Naive thymus-derived CD8-positive, alpha-beta T cell (primary cell): ENCODE results near the gene LAMB3. TPM values are rescaled to one million over a fixed set of nuclear protein-coding genes. Genes with fewer than 3 reads are reported as not detected.

Experiments
- ATAC-seq, 2 donors: fragments of 150-1000 bp; cut with Tn5 transposase in 1 of 2; sonication (Bioruptor Pico), chemical (Tn5 transposase) in 1 of 2; 1 replicate in 1 of 2; 2 replicates in 1 of 2; pipeline ENCODE4 v1.10.0; 2021; ENCODE audit warnings: mild to moderate bottlenecking in 2 of 2, moderate library complexity in 2 of 2
- POLR2A ChIA-PET: fragments of 350-600 bp; sonication (Branson Sonifier 250); formaldehyde crosslinking; loops from one replicate; lab custom pipeline; 2021; ENCODE audit warnings: antibody characterized with exemption; lab: Charles Lee
- DNase-seq, 10 donors: peaks; one replicate each; pipeline versions ENCODE4 v3.0.0 to v3.0.0-alpha.2; 2020 to 2022
- H3K27ac Mint-ChIP-seq, 10 donors: one replicate each; pipeline ENCODE4 v1.8.0; 2020 to 2022; ENCODE audit warnings: mild to moderate bottlenecking in 10 of 10, mixed read lengths in 10 of 10, moderate library complexity in 4 of 10, inconsistent platforms in 1 of 10
- H3K27me3 Mint-ChIP-seq, 5 donors: one replicate each; pipeline ENCODE4 v1.8.0; 2021 to 2022; ENCODE audit warnings: mixed read lengths in 5 of 5
- H3K36me3 Mint-ChIP-seq, 3 donors: one replicate each; pipeline ENCODE4 v1.8.0; 2020 to 2022; ENCODE audit warnings: mixed read lengths in 3 of 3, mild to moderate bottlenecking in 2 of 3, inconsistent platforms in 1 of 3
- H3K4me1 Mint-ChIP-seq, 4 donors: one replicate each; pipeline ENCODE4 v1.8.0; 2021 to 2022; ENCODE audit warnings: mixed read lengths in 4 of 4
- H3K4me3 Mint-ChIP-seq, 10 donors: one replicate each; pipeline ENCODE4 v1.8.0; 2020 to 2022; ENCODE audit warnings: mild to moderate bottlenecking in 10 of 10, mixed read lengths in 10 of 10, moderate library complexity in 6 of 10, inconsistent platforms in 1 of 10
- H3K9me3 Mint-ChIP-seq, 9 donors: one replicate each; pipeline ENCODE4 v1.8.0; 2020 to 2022; ENCODE audit warnings: mixed read lengths in 9 of 9, mild to moderate bottlenecking in 3 of 9, inconsistent platforms in 1 of 9, moderate library complexity in 1 of 9
- polyA plus RNA-seq, 3 donors: library from polyadenylated mRNA; unstranded; fragments of 300-500 nt; fragmentation: Illumina TruSeq; gene quantifications; one replicate each; pipeline ENCODE4 v1.2.3, GENCODE V29; 2021
- total RNA-seq, 8 experiments: library from RNA in 2 of 8; stranded (reverse) in 2 of 8; gene quantifications; one replicate each; pipeline ENCODE4 v1.2.3 and lab custom pipeline; 2021 to 2026

The LAMB3 gene
- total and polyA plus RNA-seq, 5 experiments from 2014 or later = 0.42 to 0.93 (median 0.80) TPM; not detected in 1

- peaks cover 0 to 8% (median 0%) of the 10 kb centered on the region in 9 donors for H3K9me3 Mint-ChIP-seq
- peak overlapping the region; percentile 67 to 85 (median 78) for H3K4me3 Mint-ChIP-seq
- H3K4me1 Mint-ChIP-seq = peaks cover 27 to 42% (median 32%) of the 10 kb centered on the region in 4 donors
- no peaks in the 10 kb centered on the region for H3K36me3 Mint-ChIP-seq
- ATAC-seq (peak; percentile 34 to 51), DNase-seq (peak in 1 of 10 donors; percentile 12)
- POLR2A ChIA-PET = no interaction called here
- H3K27me3 Mint-ChIP-seq = peaks cover 29 to 77% (median 65%) of the 10 kb centered on the region in 5 donors
- H3K27ac Mint-ChIP-seq = no peak overlapping the region
Observed at GRCh38 chr1:209675565-209676154, 23.4 kb upstream of the LAMB3 start.

GRCh38 chr1:209674957-209675564 is 22.8 kb upstream of the LAMB3 start, which contains the start of gene G0S2:
Gene G0S2, plus strand, starts transcription at chr1:209675412. Its CDS starts 273 bp downstream, at chr1:209675685.
- ATAC-seq = peak; percentile 67 to 69
- Mint-ChIP-seq H3K36me3 (no peaks in the 10 kb centered on the region), H3K27ac (peak within 1 kb of the TSS in 1 of 10 donors; percentile 13), H3K27me3 (peaks cover 29 to 71% (median 62%) of the 10 kb centered on the region in 5 donors), H3K9me3 (peaks cover 0 to 9% (median 0%) of the 10 kb centered on the region in 9 donors), H3K4me1 (peaks cover 27 to 42% (median 32%) of the 10 kb centered on the region in 4 donors), H3K4me3 (peak within 1 kb of the TSS; percentile 67 to 85 (median 78))
- POLR2A ChIA-PET = no interaction called here
- peak in 2 of 10 donors; percentile 11 to 21 for DNase-seq

DNA sequence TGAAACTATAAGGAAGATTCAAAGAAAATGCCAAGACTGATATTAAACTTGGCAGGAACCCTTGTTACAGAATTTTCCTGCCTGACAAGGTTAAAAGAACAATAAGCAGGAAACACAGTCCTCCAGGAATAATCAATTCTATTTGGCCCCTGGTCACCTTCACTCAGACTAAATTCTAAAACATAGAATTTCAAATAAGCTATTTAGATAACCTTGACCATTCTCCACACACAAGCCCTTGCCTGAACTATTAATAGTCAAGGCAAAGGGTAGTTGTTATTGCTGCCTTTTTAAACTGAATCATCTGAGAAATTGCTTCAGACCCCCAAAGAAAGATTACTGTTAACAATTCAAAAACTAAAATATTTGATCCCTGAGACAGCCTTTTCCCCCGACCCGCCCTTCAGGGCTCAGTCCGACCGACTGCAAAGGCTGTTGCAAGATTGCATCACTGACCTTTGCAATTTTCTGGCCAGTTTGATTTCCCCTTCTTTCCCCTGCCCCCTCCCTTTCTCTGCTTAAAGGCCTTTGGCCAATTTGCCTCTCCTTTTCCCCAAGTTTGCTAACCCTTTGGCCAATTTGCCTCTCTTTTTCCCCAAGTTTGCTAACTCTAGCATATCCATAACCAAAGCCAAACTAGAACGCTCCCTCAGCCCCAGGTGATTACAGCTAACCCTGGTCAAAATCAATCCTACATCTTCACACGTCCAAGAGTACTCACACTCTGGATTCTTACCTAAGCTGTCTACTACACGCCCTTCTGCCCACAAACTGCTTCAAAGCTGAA is 21.6 kb upstream of the LAMB3 start:
- POLR2A ChIA-PET = no interaction called here
- DNase-seq (no peak), ATAC-seq (no peak)
- Mint-ChIP-seq H3K36me3 (no peaks in the 10 kb centered on the region), H3K27ac (peak overlapping the region in 1 of 10 donors; percentile 13), H3K27me3 (peaks cover 28 to 65% (median 61%) of the 10 kb centered on the region in 5 donors), H3K4me3 (peak overlapping the region in 6 of 10 donors; percentile 7 to 85 (median 61)), H3K9me3 (peaks cover 0 to 9% (median 0%) of the 10 kb centered on the region in 9 donors), H3K4me1 (peaks cover 27 to 42% (median 32%) of the 10 kb centered on the region in 4 donors)

GRCh38 chr1:209672705-209673630 is 20.7 kb upstream of the LAMB3 start:
- Mint-ChIP-seq H3K4me3 (peak overlapping the region in 2 of 10 donors; percentile 1 to 15), H3K27ac (peak overlapping the region in 4 of 10 donors; percentile 23 to 78 (median 52)), H3K36me3 (no peaks in the 10 kb centered on the region), H3K9me3 (peaks cover 0 to 9% (median 0%) of the 10 kb centered on the region in 9 donors), H3K27me3 (peaks cover 28 to 58% (median 52%) of the 10 kb centered on the region in 5 donors), H3K4me1 (peaks cover 27 to 42% (median 32%) of the 10 kb centered on the region in 4 donors)
- POLR2A ChIA-PET = no interaction called here
- DNase-seq (no peak), ATAC-seq (peak in 1 of 2 donors; percentile 41)

DNA sequence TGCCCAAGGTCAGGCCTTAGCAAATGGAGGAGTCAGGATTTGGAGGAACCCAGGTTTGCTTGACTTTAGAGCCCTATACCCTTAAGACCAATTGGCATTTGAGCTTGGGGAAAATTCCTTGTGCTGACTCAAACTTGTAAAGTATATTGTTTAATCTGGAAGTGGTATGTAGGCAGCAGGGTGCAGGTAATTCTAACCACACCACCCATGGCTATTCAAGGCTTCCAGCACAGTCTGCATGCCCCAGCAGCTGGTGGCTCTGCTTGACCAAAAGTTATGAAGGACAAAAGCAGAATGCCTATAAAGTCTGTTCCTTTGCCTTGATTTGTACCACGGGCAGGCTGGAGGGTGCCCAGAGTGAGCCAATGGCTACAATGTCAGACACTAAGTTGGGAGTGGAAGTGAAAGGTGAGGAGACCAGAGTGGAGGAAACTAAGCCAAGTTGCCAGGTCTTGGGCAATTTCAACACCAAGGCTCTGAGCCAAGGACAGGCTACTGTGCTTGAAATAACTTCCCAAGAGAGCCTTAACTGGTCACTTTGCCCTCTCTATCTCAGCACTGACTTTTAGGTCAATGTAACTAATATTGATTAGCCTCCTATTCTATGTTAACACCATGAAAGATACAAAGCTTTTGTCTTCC is 18.3 kb upstream of the LAMB3 start:
- H3K27me3 Mint-ChIP-seq = peaks cover 12 to 39% (median 28%) of the 10 kb centered on the region in 5 donors
- no peak overlapping the region for H3K4me3 Mint-ChIP-seq
- peaks cover 19 to 31% (median 25%) of the 10 kb centered on the region in 4 donors for H3K4me1 Mint-ChIP-seq
- H3K9me3 Mint-ChIP-seq = peaks cover 0 to 9% (median 0%) of the 10 kb centered on the region in 9 donors
- H3K36me3 Mint-ChIP-seq = no peaks in the 10 kb centered on the region
- H3K27ac Mint-ChIP-seq = no peak overlapping the region
- POLR2A ChIA-PET = no interaction called here
- DNase-seq (no peak), ATAC-seq (no peak)

DNA sequence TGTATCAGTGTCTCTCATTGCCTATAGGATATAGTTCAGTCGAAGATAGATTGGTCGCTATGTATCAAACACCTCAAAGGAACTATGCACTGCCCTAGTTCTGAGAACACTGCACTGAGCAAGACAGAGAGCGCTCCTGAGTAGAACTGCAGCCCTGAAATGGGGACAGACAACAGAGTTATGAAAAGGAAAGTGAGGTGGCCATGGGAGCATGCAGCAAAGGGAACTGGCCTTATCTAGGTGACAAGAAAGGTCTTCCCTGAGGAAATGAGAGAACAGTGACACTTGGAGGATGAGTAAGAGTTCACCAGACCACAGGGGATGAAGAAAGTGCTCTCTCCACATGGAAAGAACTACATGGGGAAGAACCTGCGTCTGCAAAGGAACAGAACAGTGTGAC is 15.5 kb upstream of the LAMB3 start:
- POLR2A ChIA-PET = no interaction called here
- peaks cover 0 to 9% (median 0%) of the 10 kb centered on the region in 9 donors for H3K9me3 Mint-ChIP-seq
- H3K4me1 Mint-ChIP-seq = peaks cover under 1 to 6% (median 3%) of the 10 kb centered on the region in 4 donors
- DNase-seq (no peak), ATAC-seq (no peak)
- H3K27ac Mint-ChIP-seq = no peak overlapping the region
- no peak overlapping the region for H3K4me3 Mint-ChIP-seq
- peaks cover under 1 to 22% (median 4%) of the 10 kb centered on the region in 5 donors for H3K27me3 Mint-ChIP-seq
- peaks cover 0 to 3% (median 0%) of the 10 kb centered on the region in 3 donors for H3K36me3 Mint-ChIP-seq

GRCh38 chr1:209667103-209667502 is 14.9 kb upstream of the LAMB3 start:
- peaks cover 0 to 5% (median 2%) of the 10 kb centered on the region in 4 donors for H3K4me1 Mint-ChIP-seq
- DNase-seq = no peak
- no peak overlapping the region for H3K27ac Mint-ChIP-seq
- POLR2A ChIA-PET = no interaction called here
- H3K36me3 Mint-ChIP-seq = peaks cover 0 to 3% (median 0%) of the 10 kb centered on the region in 3 donors
- no peak for ATAC-seq
- peaks cover 0 to 20% (median 4%) of the 10 kb centered on the region in 5 donors for H3K27me3 Mint-ChIP-seq
- peaks cover 0 to 9% (median 0%) of the 10 kb centered on the region in 9 donors for H3K9me3 Mint-ChIP-seq
- H3K4me3 Mint-ChIP-seq = no peak overlapping the region

DNA sequence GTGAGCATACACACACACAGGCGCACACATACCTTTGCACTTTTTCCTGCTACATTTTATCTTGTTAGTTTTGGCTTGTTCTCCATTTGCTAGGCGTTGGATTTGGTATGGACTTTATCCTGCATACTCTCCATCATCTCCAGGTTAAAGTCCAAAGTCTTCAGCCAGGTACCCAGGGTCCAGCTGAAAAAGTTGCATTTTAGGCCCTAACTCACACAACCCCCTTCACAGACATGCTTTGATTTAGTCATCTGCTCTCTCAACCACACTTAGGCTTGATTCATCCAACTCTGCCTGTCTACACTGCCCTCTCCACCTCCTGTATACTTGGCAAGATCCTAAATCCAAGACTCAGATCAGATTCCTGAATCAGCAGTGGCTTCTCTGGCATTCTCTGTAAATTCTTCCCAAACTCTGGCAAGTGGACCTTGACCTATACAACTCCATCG is 10.7 kb upstream of the LAMB3 start:
- Mint-ChIP-seq H3K36me3 (peaks cover 0 to 3% (median 0%) of the 10 kb centered on the region in 3 donors), H3K4me1 (peaks cover 4 to 8% (median 6%) of the 10 kb centered on the region in 4 donors), H3K4me3 (no peak overlapping the region), H3K27me3 (peaks cover 0 to 7% (median 0%) of the 10 kb centered on the region in 5 donors), H3K27ac (no peak overlapping the region), H3K9me3 (no peaks in the 10 kb centered on the region)
- DNase-seq (no peak), ATAC-seq (no peak)
- POLR2A ChIA-PET = no interaction called here

DNA sequence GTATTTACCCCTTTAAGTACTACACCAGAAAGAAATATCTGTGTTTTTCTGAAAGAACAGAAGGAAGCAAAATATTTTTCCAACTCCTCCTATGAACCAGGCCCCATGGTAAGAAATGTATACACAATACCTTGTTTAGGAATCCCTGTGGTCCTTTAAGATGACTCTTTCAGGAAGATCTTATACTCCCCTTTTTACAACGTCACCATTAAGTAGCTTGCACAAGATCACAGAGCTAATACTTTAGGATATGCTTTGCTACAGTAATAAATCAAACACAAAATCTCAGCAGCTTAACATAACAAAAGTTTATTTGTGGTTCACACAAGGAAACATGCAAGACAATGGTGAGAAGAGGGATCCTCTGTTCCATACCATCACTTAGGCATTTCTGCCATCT is 8.8 kb upstream of the LAMB3 start:
- peaks cover 0 to 3% (median 0%) of the 10 kb centered on the region in 3 donors for H3K36me3 Mint-ChIP-seq
- peaks cover 0 to 7% (median 0%) of the 10 kb centered on the region in 5 donors for H3K27me3 Mint-ChIP-seq
- ATAC-seq (no peak), DNase-seq (no peak)
- H3K27ac Mint-ChIP-seq = no peak overlapping the region
- peaks cover 4 to 9% (median 6%) of the 10 kb centered on the region in 4 donors for H3K4me1 Mint-ChIP-seq
- H3K9me3 Mint-ChIP-seq = no peaks in the 10 kb centered on the region
- POLR2A ChIA-PET = interaction anchor here (0.7 kb wide), 1 partner anchor 23 kb away, joined by 5 read pairs; no protein-coding TSS in a partner anchor
- H3K4me3 Mint-ChIP-seq = no peak overlapping the region

DNA sequence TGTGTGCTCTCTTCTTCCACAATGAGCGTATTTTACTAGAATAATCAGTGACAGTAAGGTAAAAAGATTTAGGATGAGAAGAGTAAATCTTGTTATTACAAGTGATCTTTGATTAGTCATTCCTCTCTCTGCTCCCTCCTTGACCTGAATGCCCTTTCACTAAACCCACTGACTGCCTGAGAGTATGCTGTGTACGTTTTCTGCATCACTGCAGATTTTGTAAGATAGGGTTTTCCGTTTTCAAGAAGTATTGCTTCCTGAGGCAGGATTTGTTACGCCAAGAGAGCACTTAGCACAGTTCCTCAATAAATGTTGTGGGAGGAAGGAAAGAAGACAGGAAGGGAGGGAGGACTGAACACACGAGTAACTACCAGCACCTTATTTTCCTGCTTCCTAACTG is 7.7 kb upstream of the LAMB3 start:
- Mint-ChIP-seq H3K4me1 (peaks cover 4 to 9% (median 6%) of the 10 kb centered on the region in 4 donors), H3K27ac (no peak overlapping the region), H3K27me3 (peaks cover 0 to 7% (median 0%) of the 10 kb centered on the region in 5 donors), H3K4me3 (no peak overlapping the region), H3K9me3 (no peaks in the 10 kb centered on the region), H3K36me3 (peaks cover 0 to 3% (median 0%) of the 10 kb centered on the region in 3 donors)
- ATAC-seq = no peak
- POLR2A ChIA-PET = no interaction called here
- no peak for DNase-seq

DNA sequence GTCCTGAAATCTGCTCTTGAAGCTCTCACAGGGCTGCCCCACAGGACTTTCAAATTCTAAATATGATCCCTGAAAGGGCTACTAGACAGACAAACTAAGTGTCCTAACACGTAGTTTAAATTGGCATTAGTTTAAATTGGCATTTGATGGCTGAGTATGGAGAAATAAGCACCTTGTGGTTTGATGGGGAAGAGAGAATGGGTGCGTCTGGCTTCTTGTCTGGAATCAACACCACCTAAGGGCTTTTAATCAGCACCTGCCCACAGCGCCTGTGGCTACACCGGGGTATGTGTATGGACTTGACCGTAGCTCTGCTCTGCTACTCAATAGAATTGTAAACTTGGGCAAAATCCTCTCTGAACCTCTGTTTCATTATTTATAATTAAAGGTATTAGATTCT is 5.7 kb upstream of the LAMB3 start:
- POLR2A ChIA-PET = no interaction called here
- Mint-ChIP-seq H3K9me3 (no peaks in the 10 kb centered on the region), H3K4me1 (peaks cover 5 to 9% (median 7%) of the 10 kb centered on the region in 4 donors), H3K27me3 (peaks cover 0 to 7% (median 0%) of the 10 kb centered on the region in 5 donors), H3K36me3 (peaks cover 0 to under 1% (median 0%) of the 10 kb centered on the region in 3 donors), H3K27ac (no peak overlapping the region), H3K4me3 (no peak overlapping the region)
- ATAC-seq (no peak), DNase-seq (no peak)
